Upper lobe of left lung (tissue), 6 donors: ENCODE measurements around the gene PCBP3. TPM values are rescaled to one million over a fixed set of nuclear protein-coding genes. Genes with fewer than 3 reads are reported as not detected.
A peak's percentile ranks its signal among the peaks of the same experiment; 100 is the strongest.

Experiments
- ATAC-seq, 2 donors: fragments of 200-7000 bp; cut with Tn5 transposase; one replicate each; pipeline ENCODE4 v1.9.1; 2022; ENCODE audit warnings: mild to moderate bottlenecking in 2 of 2, moderate library complexity in 2 of 2; ENCODE audit not compliant: low FRiP score in 2 of 2
- DNase-seq, 2 donors: peaks; one replicate each; pipeline ENCODE4 v3.0.0-alpha.2; 2019 to 2020
- H3K27ac ChIP-seq, 4 donors: fragments of 200-600 bp; sonication (generic); one replicate each; pipeline ENCODE4 v1.5.1; 2016 to 2019
- H3K27me3 ChIP-seq, 4 donors: fragments of 200-600 bp; sonication (generic); one replicate each; pipeline ENCODE4 v1.5.1; 2017 to 2019
- H3K36me3 ChIP-seq, 4 donors: fragments of 200-600 bp; sonication (generic); one replicate each; pipeline ENCODE4 v1.5.1; 2016 to 2019
- H3K4me1 ChIP-seq, 4 donors: fragments of 200-600 bp; sonication (generic); one replicate each; pipeline ENCODE4 v1.5.1; 2018 to 2019
- H3K4me3 ChIP-seq, 4 donors: fragments of 200-600 bp; sonication (generic); one replicate each; pipeline ENCODE4 v1.5.1; 2017 to 2019; ENCODE audit warnings: mild to moderate bottlenecking in 2 of 4, moderate library complexity in 1 of 4
- H3K9me3 ChIP-seq, 4 donors: fragments of 200-600 bp; sonication (generic); one replicate each; pipeline ENCODE4 v1.5.1; 2018 to 2019
- EP300 ChIP-seq, 4 donors: sonication (generic); formaldehyde crosslinking; IDR thresholded peaks; one replicate each; pipeline ENCODE4 v1.5.1; 2017; ENCODE audit warnings: antibody characterized with exemption in 4 of 4, control low read depth in 2 of 4
- POLR2A ChIP-seq, 4 donors: fragments of 450-650 bp; IDR thresholded peaks; one replicate each; pipeline ENCODE4 v1.5.1; 2016 to 2017; ENCODE audit warnings: antibody characterized with exemption in 4 of 4, mild to moderate bottlenecking in 2 of 4
- POLR2AphosphoS5 ChIP-seq, 2 donors: sonication (generic); formaldehyde crosslinking; IDR thresholded peaks; one replicate each; pipeline ENCODE4 v1.5.1; 2017; ENCODE audit warnings: antibody characterized with exemption in 2 of 2
- WGBS, 2 donors: methylation state at CpG; one replicate each; pipeline ENCODE4 v1.1.5; 2017 to 2018; 5-methylcytosine and 5-hydroxymethylcytosine counted together
- total RNA-seq, 6 donors: library from RNA; depleted of rRNA in 4 of 6; stranded (reverse); fragments of >200 nt in 4 of 6; gene quantifications; one replicate each; pipeline versions ENCODE4 v1.1.0 to v1.2.1, GENCODE V29; 2016 to 2021
- TF ChIP-seq, protein P1 (sequence below), 6 experiments: fragments of 450-650 bp in 4 of 6; fragments of 200-600 bp in 2 of 6; sonication (generic) in 2 of 6; IDR thresholded peaks; one replicate each; pipeline ENCODE4 v1.5.1; 2016 to 2019; ENCODE audit warnings: antibody characterized with exemption in 6 of 6
- donor health status: DM: no; HTN: no; CAD: no; lungs with moderate emphysema.
- donor health status: DM: no; HTN: yes; CAD: no; lungs with severe emphysema.

The PCBP3 gene
- total RNA-seq, 6 donors from 2014 or later, result 0.78 to 10.5 (median 3.3) TPM

DNA sequence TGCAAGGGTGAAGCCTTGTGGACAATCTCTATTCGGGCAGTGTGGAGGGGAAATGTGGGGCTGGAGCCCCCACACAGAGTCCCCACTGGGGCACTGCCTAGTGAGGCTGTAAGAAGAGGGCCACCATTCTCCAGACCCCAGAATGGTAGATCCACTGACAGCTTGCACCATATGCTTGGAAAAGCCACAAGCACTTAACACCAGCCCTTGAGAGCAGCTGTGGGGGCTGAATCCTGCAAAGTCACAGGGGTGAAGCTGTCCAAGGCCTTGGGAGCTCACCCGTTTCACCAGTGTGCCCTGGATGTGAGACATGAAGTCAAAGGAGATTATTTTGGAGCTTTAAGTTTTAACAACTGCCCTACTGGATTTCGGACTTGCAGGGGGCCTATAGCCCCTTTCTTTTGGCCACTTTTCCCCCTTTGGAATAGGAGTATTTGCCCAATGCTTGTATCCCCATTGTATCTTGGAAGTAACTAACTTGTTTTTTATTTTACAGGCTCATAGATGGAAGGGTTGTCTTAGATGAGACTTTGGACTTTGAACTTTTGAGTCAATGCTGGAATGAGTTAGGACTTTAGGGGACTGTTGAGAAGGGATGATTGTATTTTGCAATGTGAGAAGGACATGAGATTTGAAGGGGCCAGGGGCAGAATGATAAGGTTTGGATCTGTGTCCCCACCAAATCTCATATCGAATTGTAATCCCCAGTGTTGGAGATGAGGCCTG lies 321.7 kb downstream of the PCBP3 start:
- Histone ChIP-seq H3K27me3 (no peaks in the 10 kb centered on the region), H3K9me3 (peaks cover 0 to 11% (median 3%) of the 10 kb centered on the region in 4 donors), H3K27ac (no peak overlapping the region), H3K36me3 (no peaks in the 10 kb centered on the region), H3K4me3 (no peak overlapping the region), H3K4me1 (peaks cover 0 to 3% (median under 1%) of the 10 kb centered on the region in 4 donors)
- ATAC-seq (no peak), DNase-seq (no peak)
- TF ChIP-seq, protein P1, sequence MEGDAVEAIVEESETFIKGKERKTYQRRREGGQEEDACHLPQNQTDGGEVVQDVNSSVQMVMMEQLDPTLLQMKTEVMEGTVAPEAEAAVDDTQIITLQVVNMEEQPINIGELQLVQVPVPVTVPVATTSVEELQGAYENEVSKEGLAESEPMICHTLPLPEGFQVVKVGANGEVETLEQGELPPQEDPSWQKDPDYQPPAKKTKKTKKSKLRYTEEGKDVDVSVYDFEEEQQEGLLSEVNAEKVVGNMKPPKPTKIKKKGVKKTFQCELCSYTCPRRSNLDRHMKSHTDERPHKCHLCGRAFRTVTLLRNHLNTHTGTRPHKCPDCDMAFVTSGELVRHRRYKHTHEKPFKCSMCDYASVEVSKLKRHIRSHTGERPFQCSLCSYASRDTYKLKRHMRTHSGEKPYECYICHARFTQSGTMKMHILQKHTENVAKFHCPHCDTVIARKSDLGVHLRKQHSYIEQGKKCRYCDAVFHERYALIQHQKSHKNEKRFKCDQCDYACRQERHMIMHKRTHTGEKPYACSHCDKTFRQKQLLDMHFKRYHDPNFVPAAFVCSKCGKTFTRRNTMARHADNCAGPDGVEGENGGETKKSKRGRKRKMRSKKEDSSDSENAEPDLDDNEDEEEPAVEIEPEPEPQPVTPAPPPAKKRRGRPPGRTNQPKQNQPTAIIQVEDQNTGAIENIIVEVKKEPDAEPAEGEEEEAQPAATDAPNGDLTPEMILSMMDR (IDR thresholded peaks at IDR 0.05), result no peak
- TF ChIP-seq POLR2AphosphoS5 (IDR thresholded peaks at IDR 0.05) (no peak), EP300 (IDR thresholded peaks at IDR 0.05) (no peak), POLR2A (IDR thresholded peaks at IDR 0.05) (no peak)
- 81 to 83% methylated on average over 4 of the region's 4 CpGs for WGBS, 2 donors

DNA sequence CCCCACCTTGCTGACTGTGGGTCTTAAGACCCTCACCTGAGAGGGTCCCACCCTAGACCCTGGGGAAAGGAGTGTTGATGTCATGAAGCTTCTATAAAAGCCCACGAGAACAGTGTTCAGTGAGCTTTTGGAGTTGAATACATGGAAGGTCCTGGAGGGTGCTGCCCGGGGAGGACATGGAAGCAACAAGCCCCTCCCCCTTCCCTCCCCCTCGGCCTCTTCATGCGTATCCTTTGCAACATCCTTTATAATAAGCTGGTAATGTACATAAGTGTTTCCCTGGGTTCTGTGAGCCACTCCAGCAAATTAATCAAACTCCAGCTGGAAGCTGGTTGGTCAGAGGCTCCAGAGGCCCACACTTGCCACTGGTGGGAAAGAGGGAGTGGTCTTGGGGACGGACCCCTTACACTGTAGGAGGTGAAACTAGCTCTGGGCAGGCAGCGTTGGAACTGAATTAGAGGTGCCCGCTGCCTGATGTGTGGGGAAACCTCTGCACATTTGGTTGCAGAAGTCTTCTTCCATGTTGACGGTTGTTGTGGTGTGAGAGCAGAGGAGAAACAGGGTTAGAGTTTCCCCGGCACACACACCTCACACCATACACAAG lies 323.4 kb downstream of the PCBP3 start:
- peaks cover 8 to 16% (median 8%) of the 10 kb centered on the region in 4 donors for H3K4me1 ChIP-seq
- no peak for ATAC-seq
- TF ChIP-seq POLR2A (IDR thresholded peaks at IDR 0.05) (no peak), POLR2AphosphoS5 (IDR thresholded peaks at IDR 0.05) (no peak), EP300 (IDR thresholded peaks at IDR 0.05) (no peak)
- TF ChIP-seq, protein P1 (IDR thresholded peaks at IDR 0.05), result no peak
- no peaks in the 10 kb centered on the region for H3K27me3 ChIP-seq
- DNase-seq, result no peak
- H3K9me3 ChIP-seq, result peaks cover 0 to 7% (median 3%) of the 10 kb centered on the region in 4 donors
- no peaks in the 10 kb centered on the region for H3K36me3 ChIP-seq
- no peak overlapping the region for H3K4me3 ChIP-seq
- 62 to 70% methylated on average over 9 of the region's 9 CpGs for WGBS, 2 donors
- H3K27ac ChIP-seq, result no peak overlapping the region

DNA sequence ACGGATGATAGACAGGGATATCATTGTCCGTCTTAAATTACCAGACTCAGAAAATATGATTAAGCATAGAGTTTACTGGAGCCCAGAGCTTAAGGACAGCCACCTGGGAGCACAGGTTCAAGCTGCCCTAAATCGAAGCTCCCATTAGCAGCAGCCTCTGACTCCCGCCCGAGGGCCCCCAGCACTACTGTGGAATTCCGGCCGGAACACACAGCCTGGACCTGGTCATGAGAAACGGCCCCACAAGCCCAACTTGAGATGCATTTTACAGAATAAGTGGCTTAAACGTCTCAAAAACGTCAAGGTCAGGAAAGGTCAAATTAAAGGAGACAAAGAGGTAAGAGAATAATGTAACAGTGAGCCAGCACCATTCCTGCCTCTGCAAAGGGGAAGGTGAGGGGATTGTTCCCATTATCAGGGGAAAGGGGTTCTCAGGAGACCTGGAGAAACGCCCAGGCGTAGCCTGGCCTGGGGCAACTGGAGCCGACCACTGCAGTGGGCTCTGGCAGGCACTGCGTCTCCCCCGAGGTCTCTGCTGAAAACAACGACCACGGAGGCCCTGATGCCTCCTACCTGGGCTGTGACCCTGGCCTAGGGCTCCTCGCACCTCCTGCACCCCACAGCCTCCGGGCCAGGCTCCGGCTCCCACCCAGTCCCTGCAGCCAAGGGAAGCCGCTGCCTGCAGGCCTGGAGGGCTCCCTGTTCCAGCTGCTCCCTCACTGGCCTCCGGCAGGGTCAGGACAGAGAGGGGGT lies 326.6 kb downstream of the PCBP3 start:
- H3K27ac ChIP-seq, result peak overlapping the region in 2 of 4 donors; percentile 87 to 92

DNA sequence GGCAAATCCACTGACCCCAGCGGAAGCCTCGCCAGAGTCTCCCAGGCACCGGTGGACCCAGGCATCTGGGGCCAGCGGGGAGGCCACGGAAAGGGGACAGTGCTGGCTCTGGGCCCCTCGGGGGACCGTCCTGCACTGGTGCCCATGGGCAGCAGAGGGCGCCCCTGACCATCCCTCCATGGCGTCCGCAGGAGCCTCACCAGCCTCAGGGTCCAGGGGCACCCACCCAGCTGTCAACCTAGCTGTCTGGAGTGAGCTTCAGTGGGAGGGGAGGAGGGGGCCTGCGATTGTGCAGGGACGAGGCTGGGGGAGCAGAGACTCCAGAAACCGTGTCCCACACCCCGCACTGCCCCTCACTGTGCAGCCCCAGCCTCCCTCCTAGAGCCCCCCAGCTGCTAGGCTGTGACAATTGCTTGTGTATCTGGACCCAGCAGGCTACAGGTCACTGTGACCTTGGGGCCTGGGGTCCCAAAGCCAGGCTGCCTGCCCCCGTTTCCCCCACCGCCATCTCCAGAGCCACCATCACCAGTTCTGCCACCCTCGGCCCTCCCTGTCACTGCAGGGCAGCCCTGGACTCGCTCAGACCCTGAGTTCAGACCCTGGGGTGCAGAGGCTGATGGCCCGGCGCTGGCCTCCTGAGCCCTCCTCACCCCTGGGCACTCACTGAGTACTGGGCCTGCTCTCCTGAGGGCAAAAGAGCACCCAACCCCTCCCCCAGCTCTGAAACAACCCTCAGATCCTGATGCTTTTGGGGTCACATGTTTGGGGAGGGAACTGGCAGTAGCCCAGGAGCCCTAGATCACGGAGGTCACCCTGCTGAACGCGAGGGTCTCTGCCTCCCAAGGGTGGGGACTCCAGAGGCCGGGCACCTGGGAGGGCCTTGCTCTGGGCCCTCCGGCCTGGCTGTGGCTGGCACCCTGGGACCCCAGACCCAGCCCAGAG lies 327.4 kb downstream of the PCBP3 start:
- H3K27me3 ChIP-seq, result peaks cover 0 to 24% (median 11%) of the 10 kb centered on the region in 4 donors
- no peak for TF ChIP-seq POLR2A (IDR thresholded peaks at IDR 0.05)
- TF ChIP-seq POLR2AphosphoS5 (IDR thresholded peaks at IDR 0.05), result no peak
- TF ChIP-seq EP300 (IDR thresholded peaks at IDR 0.05), result no peak
- TF ChIP-seq, protein P1 (IDR thresholded peaks at IDR 0.05), result peak; percentile 75 to 93 (median 88)

More for the DNA sequence above, 326.6 kb downstream of the PCBP3 start:
- WGBS, 2 donors, result 68 to 73% methylated on average over 18 to 22 of the region's 22 CpGs
- DNase-seq (no peak), ATAC-seq (no peak)
- no peak overlapping the region for H3K4me3 ChIP-seq
- H3K36me3 ChIP-seq, result no peaks in the 10 kb centered on the region
- peaks cover 0 to 1% (median 0%) of the 10 kb centered on the region in 4 donors for H3K9me3 ChIP-seq
- no peak for TF ChIP-seq EP300 (IDR thresholded peaks at IDR 0.05)
- TF ChIP-seq POLR2AphosphoS5 (IDR thresholded peaks at IDR 0.05), result no peak
- TF ChIP-seq POLR2A (IDR thresholded peaks at IDR 0.05), result no peak
- TF ChIP-seq, protein P1 (IDR thresholded peaks at IDR 0.05), result no peak
- peaks cover 33 to 46% (median 36%) of the 10 kb centered on the region in 4 donors for H3K4me1 ChIP-seq
- H3K27me3 ChIP-seq, result peaks cover 0 to 21% (median 11%) of the 10 kb centered on the region in 4 donors

More for the DNA sequence above, 327.4 kb downstream of the PCBP3 start:
- ATAC-seq (peak; percentile 63 to 78), DNase-seq (peak in 1 of 2 donors; percentile 89)
- peaks cover 36 to 50% (median 39%) of the 10 kb centered on the region in 4 donors for H3K4me1 ChIP-seq
- peak overlapping the region; percentile 80 to 94 (median 90) for H3K27ac ChIP-seq
- no peaks in the 10 kb centered on the region for H3K9me3 ChIP-seq
- 58 to 92% methylated on average over 5 to 13 of the region's 25 CpGs for WGBS, 2 donors
- no peaks in the 10 kb centered on the region for H3K36me3 ChIP-seq
- no peak overlapping the region for H3K4me3 ChIP-seq
